NOMO-1 treated with dmso at 0.1 percent for 144 hours (cell line): Measurements from ENCODE around the gene UBE2J2.

Experiments
- DNase-seq: peaks from one replicate; lab custom pipeline; 2025; ENCODE audit not compliant: unreplicated experiment; lab: John Stamatoyannopoulos, UW

The UBE2J2 gene

DNA sequence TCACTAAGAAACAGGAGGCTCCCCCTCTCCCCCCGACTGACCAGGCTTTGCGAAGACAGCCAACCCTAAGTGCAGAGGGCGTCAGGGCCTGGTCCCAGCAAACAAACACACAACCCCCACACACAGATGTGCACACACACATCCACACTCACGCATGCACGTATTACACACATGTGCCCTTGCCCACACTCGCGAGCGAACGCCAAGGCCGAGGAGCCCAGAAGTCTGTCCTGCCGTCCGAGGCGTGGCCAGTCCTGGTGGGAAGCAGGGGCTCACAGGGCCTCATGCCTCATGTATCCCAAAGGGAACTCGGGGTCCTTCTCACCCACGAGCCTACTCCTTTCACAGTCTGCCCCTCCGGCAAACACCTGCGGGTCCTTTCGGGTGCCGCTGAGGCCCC lies 43.9 kb downstream of the UBE2J2 start:
- no peak for DNase-seq

DNA sequence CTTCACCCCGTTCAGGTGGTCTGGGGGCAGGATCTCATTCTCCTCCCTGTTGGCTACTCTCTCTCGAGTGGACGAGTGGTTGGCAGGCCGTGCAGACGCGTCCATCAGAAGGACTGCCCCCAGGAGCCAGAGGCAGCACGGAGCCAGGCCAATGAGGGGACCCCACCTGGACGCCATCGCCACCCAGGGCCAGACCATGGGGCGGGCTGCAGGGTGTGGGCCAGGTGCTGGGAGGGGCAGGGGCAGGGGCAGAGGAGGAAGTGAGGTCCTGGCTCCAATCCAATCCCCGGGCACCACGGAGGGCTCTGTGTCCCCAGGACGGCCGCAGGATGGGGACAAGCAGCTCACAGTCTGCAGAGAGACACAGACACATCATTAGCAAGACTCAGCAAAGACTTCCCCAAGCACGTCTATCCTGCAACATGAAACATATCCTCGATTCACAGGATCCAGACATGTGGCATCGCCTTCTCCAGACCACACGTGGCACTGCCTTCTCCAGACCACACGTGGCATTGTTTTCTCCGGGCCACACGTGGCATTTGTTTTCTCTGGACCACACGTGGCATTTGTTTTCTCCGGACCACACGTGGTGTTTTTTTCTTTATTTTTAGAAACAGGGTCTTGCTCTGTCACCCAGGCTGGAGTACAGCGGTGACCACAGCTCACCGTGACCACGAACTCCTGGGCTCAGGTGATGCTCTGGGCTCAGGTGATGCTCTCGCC lies 44.9 kb downstream of the UBE2J2 start:
- no peak for DNase-seq

DNA sequence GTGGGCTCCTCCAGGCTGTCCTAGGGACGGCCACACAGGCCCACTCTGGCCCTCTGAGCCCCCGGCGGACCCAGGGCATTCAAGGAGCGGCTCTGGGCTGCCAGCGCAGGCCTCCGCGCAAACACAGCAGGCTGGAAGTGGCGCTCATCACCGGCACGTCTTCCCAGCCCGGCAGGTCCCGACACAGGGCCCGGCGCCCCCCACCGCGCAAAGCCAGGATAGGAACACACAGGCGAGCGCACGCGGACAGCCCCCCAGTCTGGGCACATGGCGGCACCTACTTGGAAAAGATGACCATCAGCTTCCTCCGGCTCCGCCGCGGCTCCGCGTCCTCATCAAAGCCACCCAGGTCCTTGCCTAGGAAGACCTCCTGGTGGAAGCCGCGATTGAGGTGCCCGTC lies 45.5 kb downstream of the UBE2J2 start:
- DNase-seq, result no peak

DNA sequence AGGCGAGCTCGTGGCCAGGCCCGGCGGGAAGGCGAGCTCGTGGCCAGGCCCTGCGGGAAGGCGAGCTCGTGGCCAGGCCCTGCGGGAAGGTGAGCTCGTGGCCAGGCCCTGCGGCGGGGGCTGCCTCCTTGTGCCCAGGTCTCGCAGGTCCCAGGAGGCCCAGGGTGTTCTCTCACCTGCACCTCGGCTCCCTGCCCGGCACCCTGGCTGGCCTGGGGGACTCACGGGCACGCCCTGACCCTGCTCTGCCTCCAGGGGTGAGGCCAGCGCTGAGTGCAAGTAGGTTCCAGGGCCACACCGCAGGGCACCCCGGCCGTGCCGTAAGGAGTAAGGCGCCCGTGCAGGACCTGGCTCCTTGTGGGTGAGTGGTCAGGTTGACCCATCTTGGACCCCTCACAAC lies 46.3 kb downstream of the UBE2J2 start:
- no peak for DNase-seq

DNA sequence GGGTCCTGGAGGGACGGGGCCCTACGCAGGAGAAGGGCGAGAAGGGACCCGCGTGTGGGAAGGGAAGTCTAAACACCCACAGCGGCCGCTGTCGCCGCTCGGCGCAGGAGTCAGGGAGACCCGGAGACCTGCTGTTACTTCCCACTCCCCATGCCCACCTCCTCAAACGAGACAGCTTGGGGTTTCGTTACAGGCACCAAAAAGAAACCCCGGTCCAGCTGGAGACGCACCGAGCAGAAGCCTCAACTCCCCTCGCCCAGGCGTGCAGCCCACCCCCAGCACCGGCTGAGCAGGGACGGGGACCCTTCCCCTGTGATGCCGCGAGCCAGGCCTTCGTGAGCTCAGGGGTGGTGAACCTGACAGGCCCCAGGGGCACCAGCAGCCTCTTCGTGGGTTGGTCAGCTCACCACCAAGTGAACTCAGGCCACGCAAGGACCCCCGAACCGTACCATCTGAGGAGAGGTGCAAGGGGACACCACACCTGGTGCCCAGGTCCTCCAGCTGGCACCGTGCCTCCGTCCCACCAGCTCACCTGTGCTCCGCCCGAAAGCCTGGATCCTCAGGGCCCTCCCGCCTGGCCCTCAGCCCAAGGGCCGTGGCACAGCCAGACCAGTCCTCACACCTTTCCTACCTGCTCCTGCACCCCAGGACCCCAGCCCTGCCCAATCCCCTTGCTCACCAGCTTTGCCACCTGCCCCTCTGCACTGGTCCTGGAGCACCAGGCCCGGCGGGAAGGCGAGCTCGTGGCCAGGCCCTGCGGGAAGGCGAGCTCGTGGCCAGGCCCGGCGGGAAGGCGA lies 46.9 kb downstream of the UBE2J2 start:
- no peak for DNase-seq

DNA sequence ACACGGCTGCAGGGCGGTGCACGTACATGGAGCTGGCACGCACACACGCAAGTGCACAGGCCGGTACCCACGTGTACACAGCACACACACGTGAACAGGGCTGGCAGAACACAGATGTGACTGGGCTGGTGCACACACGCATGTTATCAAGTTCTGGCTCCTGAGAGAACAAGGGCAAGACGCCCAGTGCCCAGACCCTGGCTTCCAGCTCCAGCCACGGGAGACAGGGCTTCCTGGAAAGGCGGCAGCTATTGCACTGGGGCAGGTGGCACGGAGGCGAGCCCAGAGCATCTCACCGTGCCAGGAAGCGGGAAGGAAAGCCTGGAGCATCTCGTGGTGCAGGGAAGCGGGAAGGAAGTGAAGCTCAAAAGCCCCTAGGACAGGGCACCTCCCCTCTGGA lies 47.7 kb downstream of the UBE2J2 start:
- DNase-seq, result no peak

DNA sequence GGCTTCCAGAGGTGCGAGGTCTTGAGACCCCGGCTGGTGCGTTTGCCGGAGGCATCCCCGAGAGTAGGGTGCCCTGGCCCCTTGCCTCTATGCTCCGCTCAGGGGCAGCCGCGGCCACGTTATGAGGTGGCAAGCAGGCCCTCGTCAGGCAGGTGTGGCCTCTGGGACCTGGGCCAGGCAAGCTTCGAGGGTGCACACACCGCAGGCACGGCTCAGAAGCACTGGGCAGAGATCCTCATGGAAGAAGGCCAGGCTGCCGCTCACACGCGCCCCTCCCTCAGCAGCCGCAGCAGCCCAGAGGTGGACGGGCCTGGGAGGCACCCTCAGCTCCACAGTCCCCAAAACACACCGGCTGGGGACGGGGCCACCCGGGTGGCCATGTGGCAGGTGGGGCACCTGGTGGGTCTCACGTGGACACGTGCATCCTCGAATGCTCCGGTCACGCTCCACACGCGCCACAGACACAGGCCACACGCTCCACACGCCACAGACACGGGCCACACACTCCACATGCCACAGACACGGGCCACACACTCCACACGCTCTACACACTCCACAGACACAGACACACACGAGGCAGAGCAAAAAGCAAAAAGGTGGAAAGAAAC lies 48.3 kb downstream of the UBE2J2 start:
- DNase-seq, result no peak

DNA sequence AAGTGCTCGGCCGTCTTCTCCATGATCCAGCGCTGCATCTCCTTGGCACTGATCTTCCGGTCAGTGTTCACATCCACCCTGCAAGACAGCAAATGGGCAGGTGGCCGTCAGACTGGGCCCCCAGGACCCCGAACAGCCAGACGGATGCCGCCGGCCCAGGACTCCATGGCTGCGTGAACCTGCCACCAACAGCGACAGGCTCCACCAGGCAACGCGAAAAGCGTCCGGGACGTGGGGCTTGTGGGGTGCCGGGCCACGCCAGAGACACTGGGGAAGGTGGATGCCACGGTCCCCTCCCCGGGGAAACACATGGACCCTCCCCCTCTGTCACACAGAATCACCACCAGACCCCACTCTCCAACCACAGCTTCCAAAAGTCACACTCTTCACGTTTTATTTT lies 49.8 kb downstream of the UBE2J2 start:
- DNase-seq, result no peak

DNA sequence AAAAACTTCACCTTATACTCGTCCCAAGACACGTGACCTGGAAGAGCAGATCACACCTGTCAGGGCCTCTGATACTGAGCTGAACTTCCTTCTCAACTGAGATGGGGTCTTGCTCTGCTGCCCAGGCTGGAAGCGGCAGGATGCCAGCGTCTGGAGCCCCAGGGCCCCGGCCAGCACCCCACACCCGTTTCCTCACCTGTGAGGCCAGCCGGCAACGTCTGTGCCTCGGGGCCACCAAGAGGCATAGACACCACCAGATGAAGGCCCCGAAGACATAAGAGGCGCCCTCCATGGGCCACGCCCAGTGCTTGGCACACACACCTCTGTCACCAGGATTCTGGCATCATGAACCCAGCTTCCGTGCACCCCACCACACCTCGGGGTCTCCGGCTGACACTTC lies 50.3 kb downstream of the UBE2J2 start:
- DNase-seq, result no peak

DNA sequence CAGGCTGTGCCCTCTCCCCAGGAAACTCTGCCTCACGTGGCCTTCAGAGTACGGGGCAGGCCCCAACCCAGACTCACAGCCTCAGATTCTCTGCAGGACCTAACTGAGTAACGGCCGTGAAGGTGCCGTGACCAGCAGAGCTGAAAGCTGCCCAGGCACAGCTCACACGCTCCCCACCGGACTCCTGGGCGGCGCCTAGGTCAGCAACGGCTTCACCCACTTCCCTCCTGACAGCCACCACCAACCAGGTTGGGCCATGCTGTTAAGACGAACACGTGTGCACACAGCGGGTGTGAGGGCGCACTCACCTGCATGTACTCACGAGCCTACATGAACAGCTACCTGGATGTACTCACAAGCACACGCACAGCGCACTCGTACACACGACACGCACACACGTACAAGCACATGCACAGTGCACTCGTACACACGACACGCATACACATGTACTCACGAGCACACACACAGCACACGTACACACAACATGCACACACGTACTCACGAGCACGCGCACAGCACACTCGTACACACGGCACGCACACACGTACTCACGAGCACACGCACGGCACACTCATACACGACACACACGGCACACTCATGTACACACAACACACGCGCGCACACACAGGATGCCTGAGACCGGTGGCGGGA lies 51.0 kb downstream of the UBE2J2 start:
- DNase-seq, result no peak

DNA sequence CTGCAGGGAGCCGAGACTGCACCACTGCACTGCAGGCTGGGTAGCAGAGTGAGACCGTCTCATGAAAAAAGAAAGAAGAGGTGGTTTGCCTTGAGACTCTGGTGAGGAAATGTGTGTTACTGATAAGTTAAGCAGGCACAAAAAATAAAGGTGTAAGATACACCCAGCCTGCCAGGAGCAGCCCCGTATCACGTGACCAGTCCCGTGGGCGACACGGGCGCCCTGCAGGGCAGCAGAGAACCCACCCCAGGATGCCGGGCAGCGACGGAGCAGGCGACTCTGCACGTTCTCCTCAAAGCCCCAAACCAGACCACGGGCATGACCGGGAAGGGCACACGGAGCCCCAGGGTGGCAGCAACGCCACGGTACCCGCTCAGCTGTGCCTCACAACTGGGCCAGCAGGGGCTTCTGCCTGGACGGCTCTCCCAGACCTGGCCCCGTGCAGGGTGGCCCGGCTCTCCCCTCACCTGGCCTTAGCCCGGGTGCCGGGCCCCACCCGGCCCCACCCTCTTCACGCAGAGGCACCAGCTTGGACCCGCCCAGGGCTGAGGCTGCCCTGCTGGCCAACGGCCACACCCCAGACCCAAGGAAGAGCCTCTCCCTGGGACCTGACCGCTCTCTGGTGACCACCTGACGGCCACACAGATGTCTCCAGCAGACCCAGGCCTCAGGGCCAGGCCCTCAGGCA lies 51.6 kb downstream of the UBE2J2 start:
- no peak for DNase-seq

DNA sequence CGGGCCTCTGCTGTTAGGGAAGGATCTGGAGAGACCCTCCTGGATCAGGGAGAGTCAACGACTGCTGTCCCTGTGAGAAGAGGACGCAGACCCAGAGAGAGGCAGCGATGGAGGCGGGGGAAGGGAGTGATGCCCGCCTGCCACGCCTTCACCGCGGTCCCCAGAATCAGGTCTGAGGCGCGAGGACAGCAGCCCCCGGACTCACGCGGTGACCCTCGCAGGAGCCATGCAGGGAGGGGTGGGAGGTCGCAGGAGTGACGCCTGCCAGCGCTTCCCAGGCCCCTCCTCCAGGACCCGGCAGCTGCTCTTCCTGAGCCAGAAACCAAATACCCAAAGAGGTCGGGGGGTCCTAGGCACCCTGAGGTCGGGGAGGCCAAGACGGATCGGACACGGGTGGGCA lies 53.5 kb downstream of the UBE2J2 start:
- DNase-seq, result no peak

DNA sequence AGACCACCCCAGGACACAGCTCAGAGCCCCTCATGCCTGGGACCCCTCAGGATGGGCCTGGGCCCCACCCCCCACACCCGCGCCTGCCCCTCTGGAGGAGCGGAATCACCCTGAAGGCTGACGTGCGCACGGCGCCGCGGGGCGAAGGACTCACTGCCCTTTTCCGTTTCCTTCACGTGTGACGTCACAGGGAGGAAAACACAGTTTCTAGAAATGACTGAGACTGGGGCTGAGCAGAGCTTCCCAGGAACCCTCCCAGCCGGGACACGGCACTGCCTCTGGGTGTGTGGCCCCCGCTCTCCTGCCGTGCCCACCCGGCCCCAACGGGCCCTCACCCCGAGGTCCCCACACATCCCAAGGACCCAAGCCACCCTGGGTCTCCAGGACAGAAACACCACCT lies 54.3 kb downstream of the UBE2J2 start:
- DNase-seq, result no peak

DNA sequence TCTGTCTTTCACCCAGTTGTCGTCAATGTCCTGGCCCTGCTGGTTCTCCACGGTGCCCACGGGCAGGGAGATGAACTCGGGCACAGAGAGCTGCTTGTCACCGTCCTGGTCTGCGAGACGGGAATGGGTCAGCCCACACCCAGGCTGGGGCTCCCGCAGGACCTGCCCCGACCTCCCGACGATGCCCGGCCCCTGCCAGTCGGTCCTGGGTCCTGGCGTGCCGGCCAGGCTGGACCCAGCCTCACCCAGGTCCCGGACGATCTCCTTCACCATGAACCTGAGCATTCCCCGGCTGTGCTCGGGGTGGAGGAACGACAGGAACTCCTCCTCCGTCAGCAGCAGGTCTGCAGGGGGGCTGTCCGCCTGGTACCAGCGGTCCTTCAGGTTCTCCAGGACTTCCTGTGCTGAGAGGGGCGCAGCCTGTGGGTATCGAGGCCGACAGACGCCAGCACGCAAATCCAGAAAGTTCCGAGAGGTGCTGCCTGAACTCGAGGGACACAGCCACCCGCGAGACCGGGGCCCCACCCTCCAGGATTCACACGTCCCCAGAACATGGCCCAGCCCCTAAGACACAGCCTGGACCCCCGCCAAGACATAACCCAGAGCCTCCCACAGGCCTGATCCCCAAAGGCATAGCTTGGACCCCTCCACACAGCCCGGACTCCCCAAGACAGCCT lies 55.0 kb downstream of the UBE2J2 start:
- no peak for DNase-seq

DNA sequence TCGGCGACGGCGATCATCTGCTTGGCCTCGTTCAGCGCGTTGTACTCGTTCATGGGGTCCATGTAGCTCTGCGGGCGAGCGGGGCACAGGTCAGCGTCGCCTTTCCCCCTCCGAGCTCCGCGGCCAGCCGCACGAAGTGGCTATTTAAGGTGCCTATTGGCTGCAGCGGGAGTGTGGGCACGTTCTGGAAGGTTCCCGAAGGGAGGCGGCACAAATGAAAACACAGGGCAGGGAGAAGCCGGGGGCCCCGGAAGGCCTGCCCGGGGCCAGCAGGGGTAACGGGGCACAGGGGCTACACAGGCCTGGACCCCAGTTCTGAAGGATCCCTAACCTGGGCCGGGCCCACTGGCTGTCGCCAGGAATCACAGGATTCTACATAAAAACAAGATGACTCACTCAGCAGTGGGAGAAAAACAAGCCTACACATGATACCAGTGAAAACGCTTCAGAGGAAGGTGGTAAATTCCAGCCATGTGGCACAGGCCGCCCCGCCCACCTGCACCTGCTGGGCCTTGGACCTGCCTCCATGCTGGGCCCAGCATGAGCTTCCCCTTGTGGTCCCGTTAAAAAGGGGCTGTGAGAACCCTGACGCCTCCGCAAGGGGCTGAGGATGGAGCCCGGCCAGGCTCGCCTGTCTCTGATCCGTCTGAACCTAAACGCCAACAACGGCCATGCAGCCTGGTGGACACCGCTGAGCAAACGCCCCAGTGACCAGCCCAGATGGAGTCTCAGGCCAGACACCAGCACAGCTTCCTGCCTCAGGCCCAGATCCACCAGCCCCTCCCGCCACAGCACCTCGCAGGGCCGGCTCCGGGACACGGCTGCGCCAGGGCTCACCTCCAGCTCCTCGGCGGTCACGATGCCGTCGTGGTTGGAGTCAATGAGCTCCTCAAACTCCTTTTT lies 55.8 kb downstream of the UBE2J2 start:
- DNase-seq, result no peak

DNA sequence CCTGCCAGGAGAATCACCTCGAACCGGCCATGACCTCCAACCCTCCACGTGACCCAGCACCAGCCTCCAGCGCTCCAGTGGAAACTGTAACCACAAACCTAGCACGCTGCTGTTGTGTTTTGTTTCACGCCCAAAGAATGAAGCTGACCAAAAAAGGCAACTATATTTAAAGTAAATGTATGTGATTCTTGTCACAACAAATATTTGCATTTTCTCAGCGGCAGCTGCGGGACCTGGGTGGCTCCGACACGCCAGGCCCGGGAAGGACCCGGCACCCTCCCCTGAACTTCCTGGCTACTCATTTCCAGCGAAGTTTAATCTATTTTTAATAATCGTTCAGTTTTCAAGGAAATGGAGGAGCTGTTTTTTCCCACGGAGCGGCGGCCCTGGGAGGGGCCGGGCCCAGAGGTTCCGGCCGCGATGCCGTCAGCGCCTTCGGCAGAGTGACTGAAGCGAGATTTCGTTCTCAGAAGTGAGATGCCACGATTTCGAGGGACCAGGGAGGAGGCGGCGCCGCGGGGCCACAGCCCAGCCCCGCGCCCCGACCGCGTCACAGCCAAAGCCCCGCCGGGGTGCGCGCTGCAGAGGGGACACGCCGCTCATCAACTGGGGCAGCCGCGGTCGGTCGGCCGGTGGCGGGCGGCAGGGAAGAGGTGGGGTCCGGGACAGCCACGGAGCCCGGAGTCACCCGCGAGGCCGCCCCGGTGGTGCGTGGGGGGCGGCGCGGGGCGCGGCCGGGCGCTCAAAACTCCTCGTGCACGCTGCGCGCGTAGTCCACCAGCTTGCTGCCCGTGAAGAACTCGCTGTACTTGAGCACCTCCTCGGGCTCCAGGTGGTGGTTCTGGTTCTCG lies 56.7 kb downstream of the UBE2J2 start:
- DNase-seq, result no peak

DNA sequence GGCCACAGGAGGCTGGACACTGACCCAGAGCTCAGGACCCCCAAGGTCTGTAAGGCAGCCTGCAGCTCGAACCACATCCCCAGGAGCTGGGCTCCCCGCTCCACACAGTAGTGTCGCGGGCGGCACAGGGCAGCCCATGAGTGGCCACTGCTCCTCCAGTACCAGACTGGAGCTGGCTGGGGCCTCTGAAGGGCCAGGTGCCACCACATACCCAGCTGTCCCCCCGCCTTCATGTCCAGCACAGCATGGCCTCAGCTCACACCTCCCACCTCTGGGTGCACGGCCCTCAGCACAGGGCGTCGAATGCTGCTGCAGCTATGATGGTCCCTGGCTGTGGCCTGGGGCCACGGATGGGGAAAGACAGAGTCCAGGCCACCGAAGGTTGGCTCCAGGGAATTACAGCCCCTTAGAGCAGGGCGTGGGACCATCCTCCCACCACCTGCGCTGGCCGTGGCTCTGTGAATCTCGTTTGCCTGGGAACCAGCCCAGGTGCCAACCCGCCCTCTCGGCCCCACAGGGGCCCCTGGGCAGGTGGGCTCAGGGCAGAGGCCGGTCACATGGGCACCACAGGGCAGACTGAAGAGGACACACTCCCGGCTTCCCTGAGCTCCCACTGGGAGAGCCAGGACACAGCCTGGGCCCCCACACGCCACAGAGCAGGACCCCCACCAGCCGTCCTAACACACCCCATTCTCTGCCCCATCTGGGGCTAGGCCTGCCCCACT lies 57.6 kb downstream of the UBE2J2 start:
- no peak for DNase-seq

DNA sequence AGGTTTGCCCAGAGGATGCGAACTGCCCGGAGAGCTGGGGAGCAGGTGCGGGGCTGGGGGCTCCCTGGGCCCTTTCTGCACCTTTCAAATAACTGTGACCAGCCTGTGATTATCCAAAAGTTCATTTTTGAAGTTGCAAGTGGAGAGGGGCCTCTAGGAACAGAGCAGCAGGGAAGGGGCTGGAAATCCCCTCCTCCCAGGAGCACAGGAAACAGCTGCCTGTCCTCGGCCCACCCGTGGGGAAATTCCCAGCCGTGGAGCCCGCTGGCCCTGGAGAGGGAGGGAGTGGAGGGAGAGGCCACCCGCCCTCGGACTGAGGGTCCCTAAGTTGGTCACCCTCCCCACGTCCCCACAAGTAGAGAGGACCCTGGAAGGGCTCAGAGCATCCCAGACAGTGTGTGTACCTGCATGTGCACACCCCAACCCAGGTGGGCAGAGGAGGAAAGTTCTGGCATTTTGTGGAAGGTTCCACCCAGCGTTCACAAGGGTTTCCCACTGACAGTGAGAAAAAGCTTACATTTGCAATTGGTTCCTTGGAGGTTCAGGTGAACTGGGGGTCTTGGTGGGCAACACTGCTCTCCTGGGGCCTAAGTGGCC lies 58.5 kb downstream of the UBE2J2 start:
- DNase-seq, result no peak
